Liver (tissue), 9 donors: ENCODE results near the gene ALX4. TPM values are rescaled to one million over a fixed set of nuclear protein-coding genes. Genes with fewer than 3 reads are reported as not detected.

Experiments
- DNase-seq: peaks from one replicate; pipeline ENCODE4 v3.0.0-alpha.2; 2017; ENCODE audit warnings: low spot score
- H3K27ac ChIP-seq, 2 donors: one replicate each; pipeline ENCODE4 v1.7.0; 2013; ENCODE audit warnings: inconsistent platforms in 2 of 2, low read length in 2 of 2, control low read depth in 1 of 2, low read depth in 1 of 2, mild to moderate bottlenecking in 1 of 2
- H3K27me3 ChIP-seq, 4 donors: one replicate each; pipeline versions ENCODE4 v1.6.1 to v1.7.0; 2013; ENCODE audit warnings: low read length in 3 of 4, inconsistent platforms in 1 of 4, mild to moderate bottlenecking in 1 of 4, moderate library complexity in 1 of 4; ENCODE audit not compliant: control insufficient read depth in 4 of 4, insufficient read depth in 4 of 4
- H3K36me3 ChIP-seq, 4 donors: one replicate each; pipeline versions ENCODE4 v1.6.1 to v1.7.0; 2013; ENCODE audit warnings: low read length in 3 of 4, mild to moderate bottlenecking in 3 of 4, low read depth in 1 of 4, moderate library complexity in 1 of 4; ENCODE audit not compliant: control insufficient read depth in 4 of 4, insufficient read depth in 3 of 4
- H3K4me1 ChIP-seq, 4 donors: one replicate each; pipeline versions ENCODE4 v1.6.1 to v1.7.0; 2013; ENCODE audit warnings: low read length in 3 of 4, mild to moderate bottlenecking in 3 of 4, moderate library complexity in 1 of 4; ENCODE audit not compliant: control insufficient read depth in 4 of 4, insufficient read depth in 4 of 4
- H3K4me3 ChIP-seq, 3 donors: one replicate each; pipeline versions ENCODE4 v1.6.1 to v1.7.0; 2013; ENCODE audit warnings: low read length in 3 of 3, control low read depth in 1 of 3, low read depth in 1 of 3, mild to moderate bottlenecking in 1 of 3
- H3K9ac ChIP-seq, 2 donors: one replicate each; pipeline ENCODE4 v1.7.0; 2013; ENCODE audit warnings: low read length in 2 of 2, mild to moderate bottlenecking in 2 of 2, moderate library complexity in 2 of 2, control low read depth in 1 of 2, low read depth in 1 of 2
- H3K9me3 ChIP-seq, 4 donors: one replicate each; pipeline versions ENCODE4 v1.6.1 to v1.7.0; 2013; ENCODE audit warnings: low read length in 3 of 4; ENCODE audit not compliant: control insufficient read depth in 4 of 4
- CTCF ChIP-seq: fragments of 150-350 bp; IDR thresholded peaks from 2 replicates; pipeline ENCODE4 v1.5.1; 2017; ENCODE audit warnings: improper control_type of control experiment, low read depth, low read length; ENCODE audit not compliant: missing input control
- EGR1 ChIP-seq, 2 donors: IDR thresholded peaks; 2 replicates each; pipeline ENCODE4 v1.6.1; 2016 to 2018; ENCODE audit warnings: antibody characterized with exemption in 2 of 2, low read depth in 2 of 2
- FOXA1 ChIP-seq: IDR thresholded peaks from 2 replicates; pipeline ENCODE4 v1.6.1; 2016; ENCODE audit warnings: antibody characterized with exemption
- FOXA2 ChIP-seq: IDR thresholded peaks from 2 replicates; pipeline ENCODE4 v1.6.1; 2016; ENCODE audit warnings: antibody characterized with exemption
- GABPA ChIP-seq, 2 donors: IDR thresholded peaks in 1 of 2; conservative IDR thresholded peaks in 1 of 2; 2 replicates each; pipeline ENCODE4 v1.6.1; 2016; ENCODE audit warnings: antibody characterized with exemption in 2 of 2, mild to moderate bottlenecking in 1 of 2, moderate library complexity in 1 of 2
- HNF4A ChIP-seq, 2 donors: conservative IDR thresholded peaks; 2 replicates each; pipeline ENCODE4 v1.6.1; 2016; ENCODE audit warnings: antibody characterized with exemption in 2 of 2, mild to moderate bottlenecking in 2 of 2
- HNF4G ChIP-seq: IDR thresholded peaks from 2 replicates; pipeline ENCODE4 v1.6.1; 2016; ENCODE audit warnings: antibody characterized with exemption
- JUND ChIP-seq, 2 donors: IDR thresholded peaks; 2 replicates each; pipeline ENCODE4 v1.6.1; 2016; ENCODE audit warnings: antibody characterized with exemption in 2 of 2
- NR2F2 ChIP-seq: IDR thresholded peaks from 2 replicates; pipeline ENCODE4 v1.6.1; 2016; ENCODE audit warnings: antibody characterized with exemption
- RAD21 ChIP-seq, 2 donors: IDR thresholded peaks; 2 replicates each; pipeline ENCODE4 v1.6.1; 2016; ENCODE audit warnings: antibody characterized with exemption in 2 of 2, mild to moderate bottlenecking in 2 of 2
- REST ChIP-seq: IDR thresholded peaks from 2 replicates; pipeline ENCODE4 v1.6.1; 2016; ENCODE audit warnings: antibody characterized with exemption, mild to moderate bottlenecking
- RXRA ChIP-seq, 2 donors: IDR thresholded peaks; 2 replicates each; pipeline ENCODE4 v1.6.1; 2017 to 2018; ENCODE audit warnings: antibody characterized with exemption in 2 of 2, mild to moderate bottlenecking in 1 of 2
- SP1 ChIP-seq: IDR thresholded peaks from 2 replicates; pipeline ENCODE4 v1.6.1; 2018; ENCODE audit warnings: antibody characterized with exemption, mild to moderate bottlenecking
- TAF1 ChIP-seq: conservative IDR thresholded peaks from 2 replicates; pipeline ENCODE4 v1.6.1; 2016; ENCODE audit warnings: antibody characterized with exemption, mild to moderate bottlenecking
- YY1 ChIP-seq: IDR thresholded peaks from 2 replicates; pipeline ENCODE4 v1.6.1; 2016; ENCODE audit warnings: antibody characterized with exemption, mild to moderate bottlenecking
- WGBS: extraction: QIAGEN DNeasy Blood & Tissue Kit; methylation state at CpG from one replicate; pipeline ENCODE4 v1.1.7; 2013; 5-methylcytosine and 5-hydroxymethylcytosine counted together
- polyA plus RNA-seq, 2 donors: library from polyadenylated mRNA; stranded (reverse) in 1 of 2; unstranded in 1 of 2; fragments of 200-250 nt in 1 of 2; fragments of >200 nt in 1 of 2; fragmentation: Nextera tagmentation in 1 of 2; extraction: Ambion mirVana in 1 of 2; gene quantifications; one replicate each; pipeline versions ENCODE4 v1.2.1 to v1.2.3, GENCODE V29; 2013 to 2015
- total RNA-seq, 2 donors: library from RNA; depleted of rRNA; stranded (reverse); fragments of >200 nt; gene quantifications; one replicate each; pipeline ENCODE4 v1.2.3, GENCODE V29; 2014
- TF ChIP-seq, protein P1 (sequence below): IDR thresholded peaks from 2 replicates; pipeline ENCODE4 v1.6.1; 2016; ENCODE audit warnings: antibody characterized with exemption
- TF ChIP-seq, protein P2 (sequence below): IDR thresholded peaks from 2 replicates; pipeline ENCODE4 v1.6.1; 2016; ENCODE audit warnings: antibody characterized with exemption
- TF ChIP-seq, protein P3 (sequence below): IDR thresholded peaks from 2 replicates; pipeline ENCODE4 v1.6.1; 2016; ENCODE audit warnings: antibody characterized with exemption
- donor health status: healthy.
- donor health status: healthy.
- donor health status: healthy.
- donor health status: healthy.
- donor health status: healthy.

ALX4 gene
- total and polyA plus RNA-seq, 4 donors, result not detected

- Histone ChIP-seq H3K9ac (no peak overlapping the region), H3K27ac (no peak overlapping the region), H3K36me3 (no peaks in the 10 kb centered on the region), H3K4me3 (no peak overlapping the region), H3K4me1 (no peaks in the 10 kb centered on the region), H3K27me3 (no peaks in the 10 kb centered on the region), H3K9me3 (peaks cover 0 to 2% (median 0%) of the 10 kb centered on the region in 4 donors)
- TF ChIP-seq YY1 (no peak), GABPA (IDR thresholded peaks at IDR 0.05 in 1 of 2, conservative IDR thresholded peaks at IDR 0.05 in 1 of 2) (no peak), TAF1 (no peak), FOXA1 (no peak), RAD21 (IDR thresholded peaks at IDR 0.05) (no peak), HNF4A (conservative IDR thresholded peaks at IDR 0.05) (no peak), REST (no peak), NR2F2 (no peak), HNF4G (no peak), CTCF (no peak), FOXA2 (no peak), RXRA (IDR thresholded peaks at IDR 0.05) (no peak), SP1 (no peak), EGR1 (IDR thresholded peaks at IDR 0.05; ENCODE audit: low read depth in 2 of 2) (no peak), JUND (IDR thresholded peaks at IDR 0.05) (no peak)
- TF ChIP-seq, protein P1, sequence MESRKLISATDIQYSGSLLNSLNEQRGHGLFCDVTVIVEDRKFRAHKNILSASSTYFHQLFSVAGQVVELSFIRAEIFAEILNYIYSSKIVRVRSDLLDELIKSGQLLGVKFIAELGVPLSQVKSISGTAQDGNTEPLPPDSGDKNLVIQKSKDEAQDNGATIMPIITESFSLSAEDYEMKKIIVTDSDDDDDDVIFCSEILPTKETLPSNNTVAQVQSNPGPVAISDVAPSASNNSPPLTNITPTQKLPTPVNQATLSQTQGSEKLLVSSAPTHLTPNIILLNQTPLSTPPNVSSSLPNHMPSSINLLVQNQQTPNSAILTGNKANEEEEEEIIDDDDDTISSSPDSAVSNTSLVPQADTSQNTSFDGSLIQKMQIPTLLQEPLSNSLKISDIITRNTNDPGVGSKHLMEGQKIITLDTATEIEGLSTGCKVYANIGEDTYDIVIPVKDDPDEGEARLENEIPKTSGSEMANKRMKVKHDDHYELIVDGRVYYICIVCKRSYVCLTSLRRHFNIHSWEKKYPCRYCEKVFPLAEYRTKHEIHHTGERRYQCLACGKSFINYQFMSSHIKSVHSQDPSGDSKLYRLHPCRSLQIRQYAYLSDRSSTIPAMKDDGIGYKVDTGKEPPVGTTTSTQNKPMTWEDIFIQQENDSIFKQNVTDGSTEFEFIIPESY, result no peak
- TF ChIP-seq, protein P2, sequence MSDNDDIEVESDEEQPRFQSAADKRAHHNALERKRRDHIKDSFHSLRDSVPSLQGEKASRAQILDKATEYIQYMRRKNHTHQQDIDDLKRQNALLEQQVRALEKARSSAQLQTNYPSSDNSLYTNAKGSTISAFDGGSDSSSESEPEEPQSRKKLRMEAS, result no peak
- TF ChIP-seq, protein P3, sequence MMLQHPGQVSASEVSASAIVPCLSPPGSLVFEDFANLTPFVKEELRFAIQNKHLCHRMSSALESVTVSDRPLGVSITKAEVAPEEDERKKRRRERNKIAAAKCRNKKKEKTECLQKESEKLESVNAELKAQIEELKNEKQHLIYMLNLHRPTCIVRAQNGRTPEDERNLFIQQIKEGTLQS, result no peak
- DNase-seq, result no peak
- 86% methylated on average over 1 of the region's 1 CpG for WGBS
These were observed 92.5 kb downstream of the ALX4 start for GRCh38 chr11:44217432-44217831.
